ENCODE data around the gene ZNHIT1. TPM values are rescaled to one million over a fixed set of nuclear protein-coding genes. Genes with fewer than 3 reads are reported as not detected.

Gene ZNHIT1
- 66.9 and 72.7 TPM in 2 replicates for total RNA-seq

DNA sequence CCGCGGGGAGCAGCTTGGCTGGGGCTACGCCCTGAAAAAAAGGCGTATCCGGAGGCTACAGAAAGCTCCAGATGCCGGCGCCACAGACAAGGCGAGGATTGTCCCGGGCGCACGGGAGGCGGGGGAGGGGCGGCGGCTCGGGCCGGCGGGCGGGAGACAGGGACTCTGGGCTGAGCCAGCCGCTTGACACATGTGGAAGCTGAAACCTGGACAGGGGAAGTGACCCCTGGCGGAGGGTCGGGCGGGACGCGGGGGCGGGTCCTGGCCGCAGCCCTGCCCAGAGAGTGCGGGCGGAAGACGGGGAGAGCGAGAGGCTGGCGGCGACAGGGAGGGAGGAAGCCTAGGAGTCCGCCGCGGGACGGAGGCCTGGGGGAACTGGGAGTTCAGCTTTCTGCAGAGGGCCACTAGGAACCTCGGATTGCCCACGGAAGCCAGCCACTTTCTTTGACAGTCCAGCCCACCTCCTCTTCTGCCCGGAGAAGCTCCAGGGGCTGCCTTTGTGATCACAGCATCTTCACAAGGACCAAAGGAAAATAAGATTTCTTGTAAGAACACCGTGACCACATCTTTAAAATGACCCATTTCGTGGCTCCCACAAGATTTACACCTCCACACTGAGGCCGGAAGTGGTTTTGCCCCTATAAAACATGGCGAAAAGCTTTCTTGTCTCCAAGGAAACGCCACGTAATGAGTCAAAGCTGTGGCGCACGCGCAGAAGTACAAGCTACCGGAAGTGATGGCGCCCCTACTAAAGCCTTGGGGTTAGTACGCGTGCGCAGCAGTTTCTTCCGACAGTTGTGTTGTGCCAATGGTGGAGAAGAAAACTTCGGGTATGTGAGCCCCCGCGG, at the start of gene ZNHIT1, which contains the start of gene PLOD3:
Gene ZNHIT1, plus strand, starts transcription at position 778 of the 848 bp plus-strand sequence. Its CDS starts 31 bp downstream, at position 809.
Gene PLOD3, minus strand, starts transcription at position 194 of the 848 bp plus-strand sequence. CDS start 307 bp downstream, outside the sequence.
- peaks cover 4% of the 10 kb centered on the region for H3K36me3 ChIP-seq (ENCODE audit: control insufficient read depth, insufficient read depth, low read length)
- FAIRE-seq = peak; percentile 90

DNA sequence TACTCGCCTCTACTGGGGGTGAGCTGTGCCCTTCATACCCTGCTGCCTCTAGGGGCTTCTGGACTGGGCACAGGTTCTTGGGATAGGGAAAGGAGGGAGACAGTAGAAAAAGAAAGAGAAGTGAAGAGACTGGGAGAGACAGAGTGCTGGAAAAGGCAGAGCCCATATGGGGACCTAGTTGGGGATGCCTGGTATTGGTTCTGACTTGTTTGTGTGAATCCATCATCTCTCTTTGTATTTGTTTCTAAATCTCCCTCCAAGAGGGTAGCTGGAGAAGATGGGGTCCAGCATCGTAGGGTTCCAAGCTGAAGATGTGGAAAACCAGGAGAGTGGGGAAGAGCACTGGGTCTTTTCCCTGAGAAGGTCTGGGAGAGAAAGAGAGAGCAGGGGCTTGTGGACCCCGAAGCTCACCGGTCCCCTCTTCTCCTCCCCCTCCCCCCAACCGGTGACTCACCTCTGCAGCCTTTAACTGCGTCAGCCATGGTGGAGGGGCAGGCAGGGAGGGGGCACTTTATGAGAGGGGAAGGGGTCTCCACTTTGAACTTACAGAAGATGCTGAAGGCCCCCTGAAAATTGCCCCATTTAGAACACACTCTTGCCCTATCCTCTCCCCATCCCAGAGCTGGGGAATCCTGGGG, 49.4 kb upstream of the ZNHIT1 start:
- DNase-seq (ENCODE audit: low read depth) = no peak
- no peak overlapping the region for H3K4me3 ChIP-seq (ENCODE audit: low read depth, low read length)
- H3K36me3 ChIP-seq (ENCODE audit: control insufficient read depth, insufficient read depth, low read length) = no peaks in the 10 kb centered on the region
- no peak for FAIRE-seq
- TF ChIP-seq, protein P1, sequence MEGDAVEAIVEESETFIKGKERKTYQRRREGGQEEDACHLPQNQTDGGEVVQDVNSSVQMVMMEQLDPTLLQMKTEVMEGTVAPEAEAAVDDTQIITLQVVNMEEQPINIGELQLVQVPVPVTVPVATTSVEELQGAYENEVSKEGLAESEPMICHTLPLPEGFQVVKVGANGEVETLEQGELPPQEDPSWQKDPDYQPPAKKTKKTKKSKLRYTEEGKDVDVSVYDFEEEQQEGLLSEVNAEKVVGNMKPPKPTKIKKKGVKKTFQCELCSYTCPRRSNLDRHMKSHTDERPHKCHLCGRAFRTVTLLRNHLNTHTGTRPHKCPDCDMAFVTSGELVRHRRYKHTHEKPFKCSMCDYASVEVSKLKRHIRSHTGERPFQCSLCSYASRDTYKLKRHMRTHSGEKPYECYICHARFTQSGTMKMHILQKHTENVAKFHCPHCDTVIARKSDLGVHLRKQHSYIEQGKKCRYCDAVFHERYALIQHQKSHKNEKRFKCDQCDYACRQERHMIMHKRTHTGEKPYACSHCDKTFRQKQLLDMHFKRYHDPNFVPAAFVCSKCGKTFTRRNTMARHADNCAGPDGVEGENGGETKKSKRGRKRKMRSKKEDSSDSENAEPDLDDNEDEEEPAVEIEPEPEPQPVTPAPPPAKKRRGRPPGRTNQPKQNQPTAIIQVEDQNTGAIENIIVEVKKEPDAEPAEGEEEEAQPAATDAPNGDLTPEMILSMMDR (IDR thresholded peaks at IDR 0.05; ENCODE audit: insufficient read depth, low read length, severe bottlenecking) = no peak
- peaks cover 48% of the 10 kb centered on the region for H3K27me3 ChIP-seq (ENCODE audit: control insufficient read depth, insufficient read depth, low read length)

More for the DNA sequence above, at the start of gene ZNHIT1, which contains the start of gene PLOD3:
- TF ChIP-seq, protein P1 (IDR thresholded peaks at IDR 0.05; ENCODE audit: insufficient read depth, low read length, severe bottlenecking) = peak; percentile 10
- H3K4me3 ChIP-seq (ENCODE audit: low read depth, low read length) = peak within 1 kb of the TSS; percentile 80
- peak; percentile 95 for DNase-seq (ENCODE audit: low read depth)
- no peaks in the 10 kb centered on the region for H3K27me3 ChIP-seq (ENCODE audit: control insufficient read depth, insufficient read depth, low read length)

DNA sequence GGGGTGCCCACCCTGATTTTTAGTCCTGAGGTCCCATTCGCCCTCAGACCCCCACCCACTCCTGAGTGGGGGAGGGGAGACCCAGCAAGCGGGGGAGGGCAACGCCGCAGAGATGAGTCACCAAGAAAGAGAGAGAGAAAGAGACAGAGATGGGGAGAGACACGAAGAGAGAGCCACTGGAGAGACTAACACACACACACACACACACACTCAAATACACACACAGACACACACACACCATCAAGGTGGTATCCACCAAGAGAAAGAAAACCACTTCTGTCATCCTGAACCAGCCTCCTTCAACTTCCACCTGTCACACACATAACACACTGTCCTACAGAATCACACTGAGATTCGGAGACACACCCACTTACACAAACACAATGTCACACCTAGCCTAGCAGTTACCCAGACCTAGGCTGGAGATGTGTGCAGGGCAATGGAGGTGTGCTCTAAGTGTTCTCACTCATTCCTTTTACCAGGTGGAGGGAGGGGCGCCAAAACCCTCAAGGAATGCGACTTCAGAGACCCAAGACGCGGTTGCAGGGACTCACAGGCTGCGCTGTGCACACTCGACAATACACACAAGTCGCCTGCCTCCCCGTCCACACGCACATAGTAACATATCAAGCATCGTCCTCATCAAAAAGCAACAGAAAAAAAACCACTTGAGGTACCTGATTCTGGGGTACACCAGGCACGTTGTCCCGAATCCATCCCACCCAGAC, 48.7 kb upstream of the ZNHIT1 start:
- TF ChIP-seq, protein P1 (IDR thresholded peaks at IDR 0.05; ENCODE audit: insufficient read depth, low read length, severe bottlenecking) = no peak
- FAIRE-seq (no peak), DNase-seq (ENCODE audit: low read depth) (no peak)
- peaks cover 50% of the 10 kb centered on the region for H3K27me3 ChIP-seq (ENCODE audit: control insufficient read depth, insufficient read depth, low read length)
- no peak overlapping the region for H3K4me3 ChIP-seq (ENCODE audit: low read depth, low read length)
- H3K36me3 ChIP-seq (ENCODE audit: control insufficient read depth, insufficient read depth, low read length) = no peaks in the 10 kb centered on the region

DNA sequence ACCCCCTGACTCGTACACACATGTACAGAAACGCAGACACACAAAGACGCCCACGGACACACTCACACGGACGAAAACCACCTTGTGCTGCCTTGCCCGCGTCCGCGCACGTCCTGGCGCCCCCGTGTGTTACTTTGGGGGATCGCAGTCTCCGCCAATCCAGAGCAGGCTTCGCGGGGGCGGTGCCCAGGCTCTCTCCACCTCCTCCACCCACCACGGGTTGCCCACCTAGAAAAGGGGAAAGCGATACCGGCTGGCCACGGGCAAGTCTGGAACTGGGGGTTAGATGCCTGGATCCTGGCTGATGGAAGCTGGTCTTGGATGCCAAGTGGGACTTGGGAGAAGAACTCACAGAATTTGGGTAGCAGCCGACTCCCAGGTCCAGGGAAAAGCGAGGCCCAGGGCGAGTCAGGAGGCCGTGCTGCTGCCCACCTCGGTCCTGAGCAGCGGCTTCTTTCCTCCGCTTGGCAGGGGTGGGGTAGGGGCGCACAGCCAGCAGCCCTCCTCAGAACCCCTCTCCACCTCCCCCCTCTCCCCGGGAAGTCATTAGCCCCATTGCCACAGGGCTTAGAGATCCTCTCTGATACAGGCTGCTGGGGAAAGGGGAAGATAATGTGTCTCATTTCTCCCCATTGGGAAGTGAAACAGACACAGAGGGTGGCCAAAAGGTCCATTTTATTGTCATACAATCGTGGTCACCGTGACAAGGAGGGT, 48.0 kb upstream of the ZNHIT1 start:
- DNase-seq (ENCODE audit: low read depth) = peak; percentile 41
- no peak overlapping the region for H3K4me3 ChIP-seq (ENCODE audit: low read depth, low read length)
- no peak for FAIRE-seq
- H3K36me3 ChIP-seq (ENCODE audit: control insufficient read depth, insufficient read depth, low read length) = no peaks in the 10 kb centered on the region
- TF ChIP-seq, protein P1 (IDR thresholded peaks at IDR 0.05; ENCODE audit: insufficient read depth, low read length, severe bottlenecking) = peak; percentile 97
- H3K27me3 ChIP-seq (ENCODE audit: control insufficient read depth, insufficient read depth, low read length) = peaks cover 56% of the 10 kb centered on the region

All from bronchial epithelial cell (primary cell).